NCI-H460 (cell line): Measurements from ENCODE around the gene UNC13C. TPM values are rescaled to one million over a fixed set of nuclear protein-coding genes. Genes with fewer than 3 reads are reported as not detected.
"Not testable (repeated sequence)": the region's sequence is repeated elsewhere in the genome, so short reads cannot be mapped to it uniquely, and the experiment has no call there.

Source experiments
- DNase-seq: peaks from one replicate; pipeline ENCODE4 v3.0.0-alpha.2; 2016; ENCODE audit warnings: low read depth; ENCODE audit errors: extremely low read depth
- polyA plus RNA-seq: library from polyadenylated mRNA; depleted of rRNA; stranded (reverse); fragments of >200 nt; gene quantifications from 2 replicates; pipeline ENCODE4 v1.2.3, GENCODE V29; 2014; cell fraction: nucleus; rRNA removed
- total RNA-seq: library from RNA; depleted of rRNA; stranded (reverse); fragments of >200 nt; shearing (Covaris generic); gene quantifications from 2 replicates; pipeline ENCODE4 v1.2.3, GENCODE V29; 2014; rRNA removed

The UNC13C gene
- total RNA-seq: not detected in 2 replicates
- polyA plus RNA-seq: not detected in 2 replicates

DNA sequence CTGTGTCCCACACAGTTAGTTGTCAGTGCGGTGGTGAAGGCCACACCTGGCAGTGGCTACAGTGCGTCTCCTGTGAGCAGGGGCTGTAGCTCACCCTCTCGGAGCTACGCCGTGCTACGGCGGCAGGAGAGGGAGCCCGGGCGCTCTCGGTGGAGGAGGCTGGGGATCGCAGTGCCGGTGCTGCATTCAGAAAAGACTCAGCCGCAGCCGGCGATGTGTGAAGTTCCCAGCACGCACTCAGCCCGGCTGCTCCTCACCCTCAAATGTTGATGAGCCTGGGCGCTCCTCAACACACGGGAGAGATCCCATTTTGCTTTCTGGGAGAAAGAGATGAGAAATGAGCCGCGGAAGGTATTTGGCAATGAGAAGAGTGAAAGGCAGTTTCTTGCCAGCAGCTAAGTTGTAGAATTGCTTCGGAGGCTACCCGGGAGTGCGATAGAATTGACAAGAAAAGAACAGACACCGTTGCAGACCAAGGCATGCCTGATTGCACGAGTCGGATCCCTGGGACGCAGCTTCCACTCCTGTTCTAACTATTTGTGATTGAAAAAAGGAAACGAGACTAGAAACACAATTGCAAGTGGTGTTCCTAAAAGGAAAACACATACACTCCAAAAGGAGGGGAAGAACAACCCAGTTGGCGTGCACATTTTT, at the start of gene UNC13C:
TSS of gene UNC13C (plus strand) at position 189 of the 654 bp plus-strand sequence. CDS start 34,463 bp downstream, outside the sequence.
- DNase-seq: no peak

DNA sequence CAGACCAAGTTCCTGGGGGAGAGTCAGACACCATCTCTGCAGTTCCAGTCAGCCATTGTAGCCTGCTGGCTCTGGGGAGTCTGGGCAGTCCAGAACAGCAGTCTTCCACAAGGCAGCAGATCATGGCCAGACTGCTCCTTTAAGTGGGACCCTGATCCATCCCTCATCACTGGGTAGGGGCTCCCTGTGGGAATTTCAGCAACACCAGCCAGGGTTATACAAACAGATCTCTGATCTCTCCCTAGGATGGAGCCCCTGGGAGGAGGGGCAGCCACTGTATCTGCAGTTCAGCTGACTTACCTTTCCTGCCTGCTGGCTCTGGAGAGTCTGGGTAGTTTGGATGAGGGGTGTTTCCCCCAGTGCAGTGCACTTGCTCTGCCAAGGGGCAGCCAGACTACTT, 42.1 kb upstream of the UNC13C start:
- DNase-seq: no peak

DNA sequence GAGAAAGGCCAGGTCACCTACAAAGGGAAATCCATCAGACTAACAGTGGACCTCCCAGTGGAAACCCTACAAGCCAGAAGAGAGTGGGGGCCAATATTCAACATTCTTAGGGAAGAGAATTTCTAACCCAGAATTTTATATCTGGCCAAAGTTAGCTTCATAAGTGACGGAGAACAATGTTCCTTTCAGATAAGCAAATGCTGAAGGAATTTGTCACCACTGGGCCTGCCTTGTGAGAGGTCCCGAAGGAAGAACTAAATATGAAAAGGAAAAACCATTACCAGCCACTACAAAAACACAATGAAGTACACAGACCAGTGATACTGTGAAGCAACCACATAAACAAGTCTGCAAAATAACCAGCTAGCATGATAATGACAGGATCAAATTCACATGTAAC, 40.6 kb upstream of the UNC13C start:
- DNase-seq: not testable (repeated sequence)

DNA sequence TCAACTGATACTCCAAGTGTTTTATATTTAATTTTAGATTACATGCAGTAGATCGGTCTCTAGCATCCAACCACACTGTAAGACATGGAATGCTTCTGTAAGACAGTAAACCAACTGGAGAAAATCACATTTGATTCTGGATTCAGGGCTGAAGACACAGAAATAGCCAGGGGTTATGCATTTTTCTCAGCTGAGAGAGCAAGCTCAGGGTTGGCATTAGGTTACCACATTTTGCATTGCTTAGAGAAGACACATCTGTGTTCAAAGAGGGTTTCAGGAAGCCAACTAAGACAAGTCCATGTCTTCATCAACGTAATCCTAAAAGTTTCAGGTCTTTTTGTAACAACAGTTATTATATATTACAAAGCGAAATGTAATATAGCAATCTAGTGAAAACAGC, 27.7 kb upstream of the UNC13C start:
- DNase-seq: no peak

DNA sequence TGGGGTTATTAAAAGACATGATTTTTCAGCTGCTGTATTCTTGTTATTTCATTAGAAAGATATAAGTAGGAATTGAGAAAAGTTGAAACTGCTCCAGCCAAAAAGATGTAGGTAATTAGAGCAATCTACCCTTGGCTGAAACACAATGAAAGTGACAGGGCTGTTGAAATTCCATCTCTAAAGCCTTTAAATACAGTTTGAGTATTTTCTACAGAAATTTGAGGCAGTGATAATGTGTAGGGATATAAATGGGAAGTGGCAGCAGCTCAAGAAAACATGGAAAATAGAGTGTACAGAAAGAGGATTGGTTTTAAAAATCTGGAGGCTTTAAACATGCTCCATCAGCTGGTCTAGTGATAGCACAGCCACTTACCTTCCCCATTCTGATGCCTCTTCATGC, 22.8 kb upstream of the UNC13C start:
- DNase-seq: no peak

DNA sequence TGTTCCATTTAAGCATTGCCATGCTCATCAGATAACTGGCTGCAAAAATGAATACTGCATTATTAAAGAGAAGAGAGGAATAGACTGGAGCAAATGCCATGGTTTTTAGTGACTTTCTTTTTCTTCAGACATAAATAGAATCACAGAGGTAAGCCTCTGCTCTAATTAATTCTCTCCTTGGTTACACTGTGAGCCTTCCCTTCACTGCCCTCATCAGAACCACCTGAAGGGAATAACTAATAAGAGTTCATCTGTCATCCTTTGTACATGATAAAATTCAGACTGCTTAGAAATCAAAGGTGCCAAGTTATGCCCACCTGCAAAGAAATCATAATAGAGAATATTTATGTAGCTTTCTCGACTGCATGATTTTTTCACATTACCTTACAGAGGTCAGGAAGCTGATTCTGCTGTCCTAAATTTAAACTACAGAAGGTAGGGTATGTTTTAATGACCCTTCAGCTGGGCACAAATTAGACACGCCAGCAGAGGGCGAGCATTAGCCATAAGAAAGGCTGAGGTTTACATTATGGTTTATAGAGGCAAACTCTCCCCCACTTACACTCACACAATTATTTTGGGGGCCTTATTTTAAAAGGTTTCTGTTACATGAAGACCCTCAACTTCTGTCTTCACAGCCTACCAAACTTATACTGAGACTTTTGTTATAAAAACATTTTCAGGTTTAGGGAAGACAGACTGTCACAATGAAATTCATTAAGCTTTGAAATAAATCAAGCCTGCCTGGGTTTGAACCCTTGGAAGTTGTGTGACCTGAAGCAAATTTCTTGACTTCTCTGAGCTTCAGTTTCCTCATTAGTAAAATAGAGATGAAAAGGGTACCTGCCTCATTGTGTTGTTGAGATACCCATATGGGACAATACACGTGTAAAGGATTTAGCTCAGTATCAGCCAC, 15.3 kb upstream of the UNC13C start:
- peak; percentile 18 for DNase-seq

DNA sequence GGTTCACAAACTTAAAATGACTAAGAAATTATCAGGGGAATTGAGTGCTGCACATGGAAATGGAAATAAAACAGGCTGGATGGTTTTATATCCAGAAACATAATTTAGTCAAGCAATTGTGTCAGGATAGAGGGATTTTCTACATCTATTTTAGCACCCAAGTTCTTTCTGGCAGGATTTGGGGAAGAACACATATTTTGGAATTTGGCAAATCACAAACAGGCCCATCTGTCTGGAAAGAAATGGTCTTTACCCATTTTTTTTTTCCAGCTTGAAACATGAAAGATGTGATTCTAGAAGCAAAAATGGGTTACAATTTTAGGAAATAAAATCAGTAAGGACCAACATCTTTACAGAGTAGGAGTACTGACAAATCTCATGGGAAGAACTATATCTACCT, 14.4 kb upstream of the UNC13C start:
- DNase-seq: no peak

DNA sequence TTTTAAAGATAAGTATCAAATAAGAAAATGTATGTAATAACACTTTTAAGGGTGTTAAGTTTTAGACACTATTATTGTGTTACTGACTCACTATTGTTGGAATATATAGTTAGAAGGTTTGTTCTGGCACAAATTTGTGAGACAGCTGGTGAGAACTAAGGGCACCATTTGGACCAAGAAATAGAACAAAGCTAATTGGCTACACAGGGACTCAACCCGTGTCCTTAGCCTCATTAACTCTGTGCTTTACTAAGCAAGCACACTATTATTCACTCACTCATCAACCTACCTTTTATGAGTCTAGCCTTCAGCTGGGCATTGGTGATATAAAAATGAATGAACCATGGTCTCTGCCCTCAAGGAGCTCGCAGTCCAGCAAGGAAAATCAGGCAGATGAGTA, 4.1 kb upstream of the UNC13C start:
- DNase-seq: no peak

DNA sequence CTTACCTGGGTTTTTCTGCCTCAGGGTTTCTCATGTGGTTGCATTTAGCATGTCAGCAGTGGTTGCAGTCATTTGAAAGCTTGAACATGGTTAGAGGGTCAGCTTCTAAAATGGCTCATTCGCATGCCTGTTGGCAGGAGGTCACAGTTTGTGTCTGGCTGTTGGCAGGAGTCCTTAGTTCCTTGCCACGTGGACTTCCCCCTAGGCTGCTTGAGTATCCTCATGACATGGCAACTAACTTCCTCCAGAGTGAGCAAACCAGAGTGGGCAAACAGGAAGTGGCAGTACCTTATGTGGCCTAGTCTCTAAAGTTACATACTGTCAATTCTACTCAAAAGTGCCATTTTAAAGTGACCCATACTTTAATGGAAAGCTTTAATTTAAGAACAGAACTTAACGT, 3.4 kb upstream of the UNC13C start:
- no peak for DNase-seq

DNA sequence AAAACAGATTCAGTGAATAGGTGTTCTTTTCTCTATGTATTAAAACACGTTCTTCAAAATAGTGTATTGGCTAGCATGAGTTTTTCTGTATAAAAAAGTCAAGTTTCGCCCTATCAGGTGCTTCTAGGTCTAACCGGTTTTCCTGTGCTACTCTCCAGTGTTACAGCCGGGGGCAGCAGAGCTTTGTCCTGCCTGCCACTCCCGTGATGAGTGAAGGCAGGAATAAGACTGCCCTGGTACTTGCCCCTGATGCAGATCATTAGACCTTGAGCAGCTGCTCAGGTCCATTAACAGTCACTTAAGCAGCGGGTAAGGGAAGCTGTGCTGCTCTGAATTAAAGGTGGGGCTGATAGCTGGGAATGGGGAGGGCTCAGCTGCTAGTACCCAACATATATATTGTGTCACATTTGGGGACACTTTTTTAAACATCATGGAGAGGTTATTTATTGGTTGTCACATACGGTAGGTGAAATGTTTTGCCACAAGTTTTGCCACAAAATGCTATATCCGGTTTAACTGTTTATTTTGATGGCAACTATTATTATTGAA, 1.3 kb upstream of the UNC13C start:
- peak; percentile 6 for DNase-seq

DNA sequence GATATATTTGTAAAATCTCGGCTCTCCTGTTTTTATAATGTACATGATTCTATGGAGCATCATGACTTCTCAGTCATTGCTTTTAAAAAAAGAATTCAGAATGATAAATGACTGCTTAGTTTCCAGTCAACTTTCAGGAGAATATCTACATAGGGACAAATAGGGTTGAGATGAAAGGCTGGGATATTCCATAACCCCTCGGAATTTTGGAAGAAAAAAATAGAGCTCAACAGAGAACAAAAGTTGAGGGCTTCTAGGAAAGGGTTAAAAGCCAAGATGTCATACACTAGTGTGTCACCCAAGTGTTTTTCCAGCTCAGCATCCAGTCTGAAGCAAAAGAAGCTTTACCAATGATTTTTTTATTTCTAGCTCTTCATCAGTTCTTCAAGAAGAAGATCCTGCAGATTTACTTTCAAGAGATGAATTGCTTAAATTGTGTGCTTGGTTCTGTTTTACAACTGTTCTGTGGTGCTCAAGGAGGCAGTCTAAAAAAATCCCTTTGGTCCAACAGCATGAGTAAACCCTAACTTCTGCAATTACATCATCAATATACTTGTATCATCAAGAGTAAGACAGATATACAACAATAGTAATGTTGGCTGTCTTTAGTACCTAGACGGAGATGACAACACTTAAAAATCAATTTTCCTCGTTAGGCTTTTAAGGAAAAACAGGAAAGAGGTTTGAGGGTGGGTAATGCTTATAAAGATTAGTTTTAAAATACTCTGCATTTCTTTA, 979 bp downstream of the UNC13C start:
- DNase-seq: no peak

DNA sequence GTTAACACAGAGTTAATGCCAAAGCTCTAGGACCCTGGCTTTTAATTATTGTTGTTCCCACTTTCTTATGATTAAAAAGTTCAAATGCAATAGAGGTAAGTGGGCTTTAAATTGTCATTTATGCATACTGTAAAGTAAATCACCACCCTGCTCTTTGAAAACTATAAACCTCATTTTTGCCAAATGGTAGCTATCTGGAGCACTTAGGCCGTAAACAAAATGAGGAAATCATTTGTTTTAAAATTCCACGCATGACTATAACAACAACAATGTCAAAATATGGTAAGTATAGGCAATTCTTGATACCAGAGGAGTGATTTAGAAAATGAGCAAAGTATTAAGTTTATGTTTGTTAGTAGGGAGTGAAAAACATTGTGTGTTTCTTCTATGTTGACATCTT, 1.8 kb downstream of the UNC13C start:
- DNase-seq: no peak

DNA sequence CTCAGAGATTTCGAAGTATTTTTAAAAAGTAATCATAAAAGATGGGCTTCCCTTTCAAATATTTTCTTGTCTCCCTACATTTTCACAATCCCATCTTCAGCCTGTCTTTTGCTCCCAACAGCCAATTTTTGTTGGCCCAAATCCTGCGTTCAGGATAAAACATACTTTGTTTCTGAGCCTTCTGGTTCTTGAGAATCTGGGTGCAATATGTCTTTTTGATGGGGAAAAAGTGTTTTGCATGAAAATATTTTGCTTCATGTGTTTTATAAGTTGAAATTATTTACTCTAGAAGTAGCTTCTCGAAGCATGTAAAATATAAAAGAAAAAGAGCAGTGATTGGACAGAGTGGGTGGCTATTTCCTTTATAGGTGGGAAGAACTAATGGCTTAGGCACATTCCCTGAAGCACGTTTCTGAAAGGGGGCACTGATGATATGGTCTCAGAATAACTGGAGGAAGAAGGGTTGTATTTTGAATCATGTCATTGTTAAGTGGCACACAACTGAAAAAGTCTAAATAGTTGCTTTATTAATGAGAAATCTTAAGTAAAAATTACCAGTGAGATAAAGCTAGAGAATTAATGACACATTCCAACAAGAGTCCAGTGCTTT, 3.9 kb downstream of the UNC13C start:
- DNase-seq: no peak

DNA sequence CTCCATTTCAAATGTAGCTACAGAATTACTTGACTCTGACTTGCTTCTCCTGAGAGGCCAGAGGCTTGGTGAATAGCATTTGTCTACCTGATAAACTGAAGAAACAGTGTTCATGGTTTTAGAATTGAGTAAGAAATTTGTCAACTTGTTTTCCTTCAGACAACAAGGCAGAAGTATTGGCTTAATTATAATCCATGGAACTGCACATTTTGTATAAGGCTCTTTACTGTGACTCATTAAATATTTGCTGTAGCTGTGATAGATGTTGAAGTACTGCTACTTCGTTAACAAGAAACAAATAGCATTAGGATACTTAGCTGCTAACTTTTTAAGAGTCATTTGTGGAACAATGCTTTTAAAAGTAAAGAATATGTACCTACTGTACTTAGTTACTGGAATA, 4.6 kb downstream of the UNC13C start:
- no peak for DNase-seq

DNA sequence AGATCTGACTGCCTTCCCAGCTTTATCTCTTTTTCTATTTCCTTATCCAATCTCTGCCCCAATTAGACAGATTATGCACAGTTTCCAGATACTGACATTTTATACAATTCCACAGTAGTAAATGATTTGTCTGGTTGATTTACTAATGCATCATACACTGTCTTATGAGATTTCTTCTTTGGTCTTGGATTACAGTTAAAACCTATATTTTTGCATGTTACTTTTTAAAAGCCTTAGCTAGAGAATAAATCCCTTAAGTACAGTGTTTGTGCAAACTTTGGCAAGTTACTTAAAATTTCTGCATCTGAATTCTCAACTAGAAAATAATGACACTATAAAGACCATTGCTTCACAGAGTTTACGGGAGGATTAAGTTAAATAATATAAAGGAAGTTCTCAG, 6.0 kb downstream of the UNC13C start:
- no peak for DNase-seq

DNA sequence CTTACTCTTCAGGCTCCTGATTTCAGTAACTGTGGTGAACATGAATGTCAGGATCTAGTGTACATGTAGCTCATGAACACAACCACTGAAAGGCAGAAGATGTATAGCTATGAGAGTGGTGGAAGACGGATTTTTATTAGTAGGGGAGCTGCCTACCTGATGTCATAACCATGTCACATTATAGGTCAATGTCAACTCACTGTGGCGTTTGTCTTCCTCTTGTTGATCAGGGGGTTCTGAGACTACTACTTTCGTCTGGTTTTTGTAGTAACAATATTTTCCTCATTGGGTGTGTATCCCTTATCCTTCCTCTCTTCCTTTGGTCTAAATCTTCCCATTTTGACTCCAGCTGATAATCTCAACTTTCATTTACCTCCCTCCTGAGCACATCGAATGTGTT, 7.3 kb downstream of the UNC13C start:
- DNase-seq: no peak

DNA sequence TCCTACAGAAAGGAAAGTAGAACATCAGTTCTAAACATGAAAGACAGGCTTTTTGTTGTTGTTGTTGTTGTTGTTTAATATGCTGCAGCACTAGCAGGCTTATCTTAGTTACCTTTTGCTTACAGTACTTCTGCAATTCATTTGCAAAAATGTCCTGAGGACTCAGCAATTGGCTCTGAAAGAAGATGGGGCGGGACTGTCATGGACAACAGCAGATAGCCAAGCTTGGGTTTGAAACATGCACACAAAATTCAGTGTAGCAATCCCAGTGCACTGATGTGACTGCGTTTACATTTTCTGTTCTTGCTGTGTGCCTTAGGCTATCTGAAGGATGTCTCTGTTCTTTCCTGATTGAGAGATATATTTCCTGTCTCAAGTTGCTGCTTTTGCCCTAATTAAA, 9.2 kb downstream of the UNC13C start:
- no peak for DNase-seq

DNA sequence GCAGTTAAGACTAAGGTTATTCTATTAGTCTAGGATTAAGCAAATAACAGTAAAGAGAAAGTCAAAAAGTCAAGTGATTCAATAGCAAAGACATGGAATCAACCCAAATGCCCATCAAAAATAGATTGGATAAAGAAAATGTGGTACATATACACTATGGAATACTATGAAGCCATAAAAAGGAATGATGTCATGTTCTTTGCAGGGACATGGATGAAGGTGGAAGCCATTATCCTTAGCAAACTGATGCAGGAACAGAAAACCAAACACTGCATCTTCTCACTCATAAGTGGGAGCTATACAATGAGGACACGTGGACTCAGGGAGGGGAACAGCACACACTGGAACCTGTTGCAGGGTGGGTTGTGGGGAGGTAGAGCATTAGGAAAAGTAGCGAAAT, 29.0 kb downstream of the UNC13C start:
- DNase-seq: no peak

DNA sequence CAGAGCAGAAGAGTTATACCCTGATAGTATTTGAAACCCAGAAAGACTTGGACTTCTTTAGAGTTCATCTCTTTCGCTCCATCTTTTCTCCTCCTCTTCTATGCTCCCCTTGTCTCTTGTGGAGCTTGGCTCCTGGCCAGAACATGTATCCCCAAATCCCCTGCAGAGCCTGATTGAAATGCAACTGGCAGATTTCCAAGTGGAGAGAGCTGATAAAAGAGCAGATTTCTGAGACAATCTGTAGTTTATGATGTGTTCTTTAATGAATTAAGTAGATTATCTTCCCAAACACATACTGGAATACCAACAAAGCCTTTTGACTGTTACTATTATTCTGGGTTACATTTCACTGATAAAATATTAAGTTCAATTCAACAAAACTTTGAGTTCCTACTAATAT, 33.4 kb downstream of the UNC13C start:
- no peak for DNase-seq

DNA sequence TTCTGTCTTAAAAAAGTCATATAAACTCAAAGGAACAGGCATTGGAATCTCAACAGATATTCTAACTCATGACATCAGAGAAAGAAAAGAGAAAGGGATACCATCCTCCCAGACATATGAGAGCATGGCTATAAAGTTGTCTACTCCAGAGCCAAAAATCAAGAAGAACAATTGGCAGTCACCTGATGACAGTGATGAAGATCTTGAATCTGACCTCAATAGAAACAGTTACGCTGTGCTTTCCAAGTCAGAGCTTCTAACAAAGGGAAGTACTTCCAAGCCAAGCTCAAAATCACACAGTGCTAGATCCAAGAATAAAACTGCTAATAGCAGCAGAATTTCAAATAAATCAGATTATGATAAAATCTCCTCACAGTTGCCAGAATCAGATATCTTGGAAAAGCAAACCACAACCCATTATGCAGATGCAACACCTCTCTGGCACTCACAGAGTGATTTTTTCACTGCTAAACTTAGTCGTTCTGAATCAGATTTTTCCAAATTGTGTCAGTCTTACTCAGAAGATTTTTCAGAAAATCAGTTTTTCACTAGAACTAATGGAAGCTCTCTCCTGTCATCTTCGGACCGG, 35.9 kb downstream of the UNC13C start:
- no peak for DNase-seq
